ENCODE data around the gene PFDN1. TPM values are rescaled to one million over a fixed set of nuclear protein-coding genes. Genes with fewer than 3 reads are reported as not detected.

Gene PFDN1
- total RNA-seq, 1 experiment from 2014 or later, result 71.9 TPM

DNA sequence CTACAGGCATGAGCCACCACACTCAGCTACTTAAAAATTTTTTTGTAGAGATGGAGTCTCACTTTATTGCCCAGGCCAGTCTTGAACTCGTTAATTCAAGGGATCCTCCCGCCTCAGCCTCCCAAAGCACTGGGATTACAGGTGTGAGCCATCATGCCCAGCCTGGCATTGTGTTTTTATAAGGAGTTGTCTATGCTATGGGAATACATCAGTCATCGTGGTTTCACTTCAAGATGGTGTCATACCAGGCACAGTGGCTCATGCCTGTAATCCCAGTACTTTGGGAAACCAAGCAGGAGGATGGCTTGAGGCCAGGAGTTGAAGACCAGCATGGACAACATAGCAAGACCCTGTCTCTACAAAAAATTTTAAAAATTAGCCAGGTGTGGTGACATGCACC is 78.2 kb downstream of the PFDN1 start:
- H3K36me3 Mint-ChIP-seq (ENCODE audit: insufficient read depth, unreplicated experiment), result peaks cover 14% of the 10 kb centered on the region
- H3K4me1 Mint-ChIP-seq (ENCODE audit: low read depth, unreplicated experiment), result peaks cover 43% of the 10 kb centered on the region
- H3K9me3 Mint-ChIP-seq (ENCODE audit: low read depth, unreplicated experiment), result peaks cover 4% of the 10 kb centered on the region
- TF ChIP-seq, protein P1, sequence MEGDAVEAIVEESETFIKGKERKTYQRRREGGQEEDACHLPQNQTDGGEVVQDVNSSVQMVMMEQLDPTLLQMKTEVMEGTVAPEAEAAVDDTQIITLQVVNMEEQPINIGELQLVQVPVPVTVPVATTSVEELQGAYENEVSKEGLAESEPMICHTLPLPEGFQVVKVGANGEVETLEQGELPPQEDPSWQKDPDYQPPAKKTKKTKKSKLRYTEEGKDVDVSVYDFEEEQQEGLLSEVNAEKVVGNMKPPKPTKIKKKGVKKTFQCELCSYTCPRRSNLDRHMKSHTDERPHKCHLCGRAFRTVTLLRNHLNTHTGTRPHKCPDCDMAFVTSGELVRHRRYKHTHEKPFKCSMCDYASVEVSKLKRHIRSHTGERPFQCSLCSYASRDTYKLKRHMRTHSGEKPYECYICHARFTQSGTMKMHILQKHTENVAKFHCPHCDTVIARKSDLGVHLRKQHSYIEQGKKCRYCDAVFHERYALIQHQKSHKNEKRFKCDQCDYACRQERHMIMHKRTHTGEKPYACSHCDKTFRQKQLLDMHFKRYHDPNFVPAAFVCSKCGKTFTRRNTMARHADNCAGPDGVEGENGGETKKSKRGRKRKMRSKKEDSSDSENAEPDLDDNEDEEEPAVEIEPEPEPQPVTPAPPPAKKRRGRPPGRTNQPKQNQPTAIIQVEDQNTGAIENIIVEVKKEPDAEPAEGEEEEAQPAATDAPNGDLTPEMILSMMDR (IDR thresholded peaks at IDR 0.05; ENCODE audit: unreplicated experiment), result no peak
- no peak for DNase-seq
- H3K4me3 Mint-ChIP-seq (ENCODE audit: low read depth, unreplicated experiment), result no peak overlapping the region
- no TSS peak for BruUV-seq (replicated peaks)
- CTCF ChIA-PET, result no interaction called here
- intact Hi-C loops (cut with micrococcal nuclease; ENCODE audit: unreplicated experiment), result loop anchor here (5.0 kb wide), 1 partner anchor 42 kb away; no protein-coding TSS in a partner anchor
- H3K27ac Mint-ChIP-seq (ENCODE audit: unreplicated experiment), result no peak overlapping the region
- no peaks in the 10 kb centered on the region for H3K27me3 Mint-ChIP-seq (ENCODE audit: unreplicated experiment)

DNA sequence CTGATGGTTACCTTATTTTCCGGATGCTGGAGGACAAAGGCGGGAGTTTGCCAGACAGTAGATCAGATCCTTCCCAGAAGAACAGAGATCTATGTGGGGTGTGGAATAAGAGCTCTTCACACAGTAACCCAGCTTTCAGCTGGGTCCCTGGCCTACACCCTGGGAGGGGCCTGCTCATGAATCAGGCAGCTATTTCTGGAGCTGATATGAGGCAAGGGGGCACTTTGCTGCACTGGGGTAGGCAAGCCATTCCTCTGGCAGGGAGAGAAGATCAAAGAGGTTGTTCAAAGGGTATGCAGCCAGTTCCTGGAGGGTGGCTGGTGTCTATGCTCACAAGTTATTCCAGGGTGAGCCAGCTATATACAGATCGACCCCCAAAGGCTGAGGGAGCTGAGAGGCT is 79.3 kb downstream of the PFDN1 start:
- no peak for DNase-seq
- Mint-ChIP-seq H3K9me3 (ENCODE audit: low read depth, unreplicated experiment) (peaks cover 4% of the 10 kb centered on the region), H3K27me3 (ENCODE audit: unreplicated experiment) (no peaks in the 10 kb centered on the region), H3K27ac (ENCODE audit: unreplicated experiment) (no peak overlapping the region), H3K4me1 (ENCODE audit: low read depth, unreplicated experiment) (peaks cover 53% of the 10 kb centered on the region), H3K4me3 (ENCODE audit: low read depth, unreplicated experiment) (no peak overlapping the region), H3K36me3 (ENCODE audit: insufficient read depth, unreplicated experiment) (peaks cover 18% of the 10 kb centered on the region)
- intact Hi-C loops (cut with micrococcal nuclease; ENCODE audit: unreplicated experiment), result no loop called here
- no TSS peak for BruUV-seq (replicated peaks)
- CTCF ChIA-PET, result interaction anchor here (1.2 kb wide), 1 partner anchor 16 kb away, joined by 4 read pairs; no protein-coding TSS in a partner anchor
- TF ChIP-seq, protein P1 (IDR thresholded peaks at IDR 0.05; ENCODE audit: unreplicated experiment), result no peak

DNA sequence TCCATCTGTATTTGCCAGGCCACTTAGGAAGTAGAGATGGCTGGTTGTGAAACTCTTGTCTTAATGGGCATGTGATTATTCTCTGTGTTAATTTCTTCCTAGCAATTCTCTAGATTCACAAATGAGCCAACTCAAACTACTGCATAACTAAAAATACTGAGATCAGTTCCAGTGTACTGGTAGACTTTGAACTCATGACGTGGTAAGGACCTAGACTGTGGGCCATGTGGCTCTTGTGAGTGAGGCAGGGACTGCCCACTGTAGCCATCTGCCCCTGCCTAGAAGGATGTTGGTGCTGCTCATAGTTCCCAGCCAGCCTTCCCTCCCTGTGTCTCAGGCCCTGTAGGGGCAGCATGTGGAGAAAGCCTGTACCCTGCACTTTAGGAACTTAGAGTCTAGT is 80.5 kb downstream of the PFDN1 start:
- Mint-ChIP-seq H3K27ac (ENCODE audit: unreplicated experiment) (no peak overlapping the region), H3K27me3 (ENCODE audit: unreplicated experiment) (no peaks in the 10 kb centered on the region), H3K4me1 (ENCODE audit: low read depth, unreplicated experiment) (peaks cover 53% of the 10 kb centered on the region), H3K9me3 (ENCODE audit: low read depth, unreplicated experiment) (peaks cover 4% of the 10 kb centered on the region), H3K4me3 (ENCODE audit: low read depth, unreplicated experiment) (no peak overlapping the region), H3K36me3 (ENCODE audit: insufficient read depth, unreplicated experiment) (peaks cover 23% of the 10 kb centered on the region)
- intact Hi-C loops (cut with micrococcal nuclease; ENCODE audit: unreplicated experiment), result no loop called here
- TF ChIP-seq, protein P1 (IDR thresholded peaks at IDR 0.05; ENCODE audit: unreplicated experiment), result no peak
- BruUV-seq (replicated peaks), result no TSS peak
- CTCF ChIA-PET, result no interaction called here
- no peak for DNase-seq

DNA sequence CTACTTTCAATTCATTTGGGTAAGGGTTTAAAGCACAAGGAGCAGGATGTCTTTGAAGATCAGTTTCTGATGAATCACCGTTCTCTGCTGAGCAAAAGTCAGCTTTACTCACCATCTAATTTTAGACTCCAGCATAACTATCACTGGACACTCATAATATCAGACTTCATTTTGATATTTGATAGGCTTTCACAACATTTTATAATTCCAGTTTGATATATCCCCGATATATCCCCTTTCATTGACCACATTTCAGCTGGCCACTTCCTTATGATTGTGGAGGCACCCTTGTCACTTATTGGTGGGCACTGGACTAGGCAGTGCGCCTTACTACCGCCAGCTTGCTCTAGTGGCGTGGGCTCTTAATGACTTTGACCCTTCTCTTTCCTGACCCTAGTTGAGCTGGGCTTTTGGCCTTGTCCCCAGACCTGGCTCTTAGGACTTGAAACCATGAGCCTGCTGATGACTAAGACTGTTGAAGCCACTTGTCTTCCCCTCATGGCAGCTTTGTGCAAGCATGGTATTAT is 81.1 kb downstream of the PFDN1 start:
- H3K4me3 Mint-ChIP-seq (ENCODE audit: low read depth, unreplicated experiment), result no peak overlapping the region
- BruUV-seq (replicated peaks), result no TSS peak
- no peak overlapping the region for H3K27ac Mint-ChIP-seq (ENCODE audit: unreplicated experiment)
- TF ChIP-seq, protein P1 (IDR thresholded peaks at IDR 0.05; ENCODE audit: unreplicated experiment), result no peak
- peaks cover 23% of the 10 kb centered on the region for H3K36me3 Mint-ChIP-seq (ENCODE audit: insufficient read depth, unreplicated experiment)
- H3K27me3 Mint-ChIP-seq (ENCODE audit: unreplicated experiment), result no peaks in the 10 kb centered on the region
- intact Hi-C loops (cut with micrococcal nuclease; ENCODE audit: unreplicated experiment), result no loop called here
- no peak for DNase-seq
- CTCF ChIA-PET, result interaction anchor here (0.6 kb wide), 1 partner anchor 70 kb away, joined by 5 read pairs; no protein-coding TSS in a partner anchor
- peaks cover 4% of the 10 kb centered on the region for H3K9me3 Mint-ChIP-seq (ENCODE audit: low read depth, unreplicated experiment)
- peaks cover 58% of the 10 kb centered on the region for H3K4me1 Mint-ChIP-seq (ENCODE audit: low read depth, unreplicated experiment)

Measured in Calu3 (cell line).